Activated T-cell treated with anti-CD3 and anti-CD28 coated beads, Interleukin-2, amount 50 U/mL, for 1 hour (primary cell): ENCODE measurements around the gene LMAN2L.

ENCODE experiments used
- DNase-seq: peaks from one replicate; pipeline ENCODE4 v3.0.0-alpha.2; 2020

LMAN2L gene

DNA sequence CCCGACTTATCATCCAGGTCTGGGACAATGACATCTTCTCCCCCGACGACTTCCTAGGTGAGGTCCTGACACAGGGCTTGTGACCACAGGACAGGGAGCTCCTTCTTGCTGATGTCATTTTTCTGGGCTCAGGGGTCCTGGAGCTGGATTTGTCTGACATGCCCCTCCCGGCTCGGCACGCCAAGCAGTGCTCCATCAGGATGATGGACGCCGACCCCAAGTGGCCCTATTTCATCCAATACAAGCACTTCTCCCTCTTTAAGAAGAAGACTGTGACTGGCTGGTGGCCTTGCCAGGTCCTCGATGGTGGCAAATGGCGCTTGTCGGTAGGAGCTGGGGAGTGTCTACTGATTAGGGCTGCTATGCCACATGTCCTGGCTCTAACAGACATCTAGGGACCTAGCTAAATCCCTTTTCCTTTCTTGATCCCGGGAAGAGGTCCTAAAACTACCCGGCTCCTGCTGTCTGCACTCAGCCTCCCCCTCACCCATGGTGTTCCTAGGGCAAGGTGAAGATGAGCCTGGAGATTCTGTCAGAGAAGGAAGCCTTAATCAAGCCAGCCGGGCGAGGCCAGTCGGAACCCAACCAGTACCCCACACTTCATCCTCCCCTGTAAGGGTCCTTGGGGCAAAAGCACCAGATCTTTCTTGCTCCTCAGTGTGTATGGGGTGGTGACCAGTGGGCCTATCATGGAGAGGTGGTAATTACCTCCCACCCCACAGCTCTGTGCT lies 36.7 kb downstream of the LMAN2L start:
- DNase-seq: no peak

GRCh38 chr2:96702098-96702785 lies 37.6 kb downstream of the LMAN2L start:
- DNase-seq: no peak

DNA sequence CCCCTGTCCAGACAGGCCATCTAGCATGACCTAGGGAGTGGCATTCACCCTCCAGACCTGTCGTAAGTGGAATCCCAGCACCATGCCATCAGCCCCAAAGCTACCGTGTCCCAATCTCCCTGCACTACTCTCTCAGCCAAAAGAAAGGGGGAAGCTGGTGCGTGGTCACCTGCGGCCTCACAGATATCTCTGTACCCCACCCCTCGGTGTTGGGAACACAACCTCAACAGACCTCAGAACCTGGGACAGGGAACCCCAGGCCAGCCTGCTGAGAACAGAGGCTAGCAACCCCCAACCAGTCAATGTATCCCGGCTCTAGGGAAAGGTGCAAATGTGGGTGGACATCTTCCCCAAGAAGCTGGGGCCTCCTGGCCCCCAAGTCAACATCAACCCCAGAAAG lies 38.2 kb downstream of the LMAN2L start:
- DNase-seq: no peak

- no peak for DNase-seq
Observed at GRCh38 chr2:96700086-96700485, 39.8 kb downstream of the LMAN2L start.

DNA sequence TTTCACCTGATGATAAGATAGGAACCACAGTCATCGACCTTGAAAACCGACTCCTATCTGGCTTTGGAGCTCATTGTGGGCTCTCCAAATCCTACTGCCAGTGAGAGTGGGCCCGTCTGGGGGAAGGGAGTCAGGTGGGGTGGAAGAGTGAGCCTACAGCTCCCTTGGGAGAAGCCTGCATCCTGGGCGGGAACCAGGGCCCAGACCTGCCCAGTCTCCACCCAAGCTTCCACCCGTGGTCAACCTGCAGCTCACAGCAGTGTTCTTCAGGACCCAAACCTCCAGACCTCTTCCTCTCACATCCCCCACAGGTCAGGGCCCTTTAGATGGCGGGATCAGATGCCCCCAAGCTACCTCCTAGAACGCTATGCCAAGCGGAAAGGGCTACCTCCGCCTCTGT lies 40.2 kb downstream of the LMAN2L start:
- no peak for DNase-seq

DNA sequence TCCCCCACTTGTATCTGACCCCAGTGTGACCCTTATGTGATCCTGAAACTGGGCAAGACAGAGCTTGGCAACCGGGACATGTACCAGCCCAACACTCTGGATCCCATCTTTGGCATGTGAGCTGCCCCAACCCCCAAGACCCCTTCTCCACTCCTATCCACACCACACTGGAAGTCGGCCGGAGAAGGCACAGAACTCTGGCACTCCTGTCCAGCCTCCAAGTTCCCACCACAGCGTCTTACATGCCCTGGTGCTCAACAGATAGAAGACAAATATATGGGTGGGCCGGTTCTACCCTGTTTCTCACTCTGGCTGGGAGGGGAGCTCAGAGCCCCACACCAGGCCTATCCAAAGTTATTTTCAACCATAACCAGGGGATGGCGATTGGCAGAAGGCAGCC lies 40.8 kb downstream of the LMAN2L start:
- DNase-seq: no peak

GRCh38 chr2:96698221-96698861 lies 41.5 kb downstream of the LMAN2L start:
- no peak for DNase-seq

- DNase-seq: no peak
Observed at GRCh38 chr2:96697476-96697875, 42.4 kb downstream of the LMAN2L start.

- DNase-seq: no peak
Observed at GRCh38 chr2:96695602-96696001, 44.3 kb downstream of the LMAN2L start.

- DNase-seq: no peak
Observed at GRCh38 chr2:96694816-96695455, 44.9 kb downstream of the LMAN2L start.

DNA sequence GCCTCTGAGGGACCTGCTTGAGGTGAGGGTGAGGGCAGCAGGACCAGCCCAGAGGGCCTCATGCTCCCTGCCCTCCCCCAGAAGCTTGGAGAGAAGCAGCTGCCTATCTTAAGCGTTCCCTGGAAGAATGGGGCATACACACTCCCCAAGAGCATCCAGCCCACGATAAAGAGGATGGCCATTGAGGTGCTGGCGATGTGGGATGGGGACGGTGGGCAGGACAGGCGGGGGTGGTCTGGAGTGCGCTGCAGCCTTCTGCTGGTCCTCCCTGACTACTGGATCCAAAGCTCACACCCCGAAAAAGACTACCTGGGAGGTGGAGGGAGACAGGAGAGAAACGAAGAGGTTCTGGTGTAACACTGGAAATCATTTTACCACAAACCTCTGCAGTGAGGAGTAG lies 45.6 kb downstream of the LMAN2L start:
- DNase-seq: no peak

DNA sequence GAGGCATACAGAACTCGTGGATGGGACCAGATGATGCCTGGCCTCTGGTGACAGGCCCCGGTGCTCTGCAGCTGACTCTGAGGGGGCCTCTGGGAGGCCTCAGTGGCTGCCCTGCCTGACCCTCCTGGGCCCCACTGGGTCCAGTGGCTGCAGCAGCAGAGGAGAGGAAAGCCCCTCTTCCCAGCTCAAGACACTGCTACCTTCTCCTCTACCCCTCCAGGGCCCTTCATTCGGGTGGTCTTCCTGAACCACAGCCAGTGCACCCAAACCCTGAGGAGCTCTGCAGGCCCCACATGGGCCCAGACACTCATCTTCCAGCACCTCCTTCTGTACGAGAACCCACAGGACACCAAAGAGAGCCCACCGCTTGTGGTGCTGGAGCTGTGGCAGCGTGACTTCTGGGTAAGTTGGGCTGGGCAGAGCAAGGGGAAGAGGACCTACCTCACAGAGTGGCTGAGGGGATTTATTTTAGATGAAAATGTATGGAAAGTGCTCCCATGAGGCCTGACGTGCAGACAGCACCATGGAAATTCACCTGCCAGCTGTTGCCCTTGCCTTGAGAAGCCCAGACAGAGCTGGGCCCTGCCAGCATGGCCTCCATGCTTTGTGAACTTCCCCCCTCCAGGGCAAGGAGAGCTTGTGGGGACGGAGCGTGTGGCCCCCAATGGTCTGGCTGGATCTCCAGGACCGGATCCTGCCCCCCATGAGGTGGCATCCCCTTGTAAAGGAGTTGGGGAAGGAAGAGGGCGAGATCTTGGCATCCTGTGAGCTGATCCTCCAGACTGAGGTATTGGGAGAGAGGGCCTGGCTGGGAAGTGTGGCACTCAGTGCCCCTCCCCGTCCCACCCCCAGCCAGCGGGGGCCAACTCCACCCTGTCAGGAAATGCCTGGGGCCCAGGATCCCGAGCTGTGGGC lies 46.3 kb downstream of the LMAN2L start:
- DNase-seq: no peak

GRCh38 chr2:96692094-96692971 lies 47.5 kb downstream of the LMAN2L start:
- no peak for DNase-seq

- DNase-seq: no peak
Observed at GRCh38 chr2:96691022-96691612, 48.7 kb downstream of the LMAN2L start.

DNA sequence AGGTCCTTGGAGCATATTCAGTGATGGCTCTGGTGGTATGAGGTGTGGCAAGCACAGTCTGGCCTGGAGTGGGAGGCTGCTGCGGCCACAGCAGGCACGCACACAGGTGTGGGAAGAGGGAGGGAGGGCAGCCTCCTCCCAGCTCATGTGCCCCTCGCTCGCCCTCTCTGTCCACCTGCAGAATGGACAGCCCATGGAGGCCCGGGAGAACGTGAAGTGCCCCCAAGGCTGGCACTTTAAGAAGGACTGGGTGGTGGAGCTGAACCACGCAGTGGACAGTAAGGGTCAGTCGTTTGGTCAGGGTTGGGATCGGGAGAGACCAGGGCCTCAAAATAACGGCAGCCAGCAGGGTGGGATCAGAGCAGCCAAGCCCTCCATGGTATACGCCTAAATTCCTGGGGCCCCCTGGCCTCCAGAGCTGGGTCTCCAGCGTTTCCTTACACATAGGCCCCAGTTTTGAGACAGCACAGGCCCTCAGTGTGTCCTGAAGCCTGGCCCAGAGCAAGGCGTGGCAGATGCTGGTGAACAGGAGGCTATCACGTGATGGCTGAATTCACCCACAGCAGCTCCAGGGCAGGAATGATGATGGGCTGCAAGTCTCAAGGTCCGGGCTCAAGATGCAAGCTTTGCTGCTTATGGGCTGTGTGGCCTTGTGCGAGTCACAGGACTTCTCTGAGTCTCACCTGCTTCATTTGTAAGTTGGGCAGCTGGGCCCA lies 49.4 kb downstream of the LMAN2L start:
- DNase-seq: no peak

DNA sequence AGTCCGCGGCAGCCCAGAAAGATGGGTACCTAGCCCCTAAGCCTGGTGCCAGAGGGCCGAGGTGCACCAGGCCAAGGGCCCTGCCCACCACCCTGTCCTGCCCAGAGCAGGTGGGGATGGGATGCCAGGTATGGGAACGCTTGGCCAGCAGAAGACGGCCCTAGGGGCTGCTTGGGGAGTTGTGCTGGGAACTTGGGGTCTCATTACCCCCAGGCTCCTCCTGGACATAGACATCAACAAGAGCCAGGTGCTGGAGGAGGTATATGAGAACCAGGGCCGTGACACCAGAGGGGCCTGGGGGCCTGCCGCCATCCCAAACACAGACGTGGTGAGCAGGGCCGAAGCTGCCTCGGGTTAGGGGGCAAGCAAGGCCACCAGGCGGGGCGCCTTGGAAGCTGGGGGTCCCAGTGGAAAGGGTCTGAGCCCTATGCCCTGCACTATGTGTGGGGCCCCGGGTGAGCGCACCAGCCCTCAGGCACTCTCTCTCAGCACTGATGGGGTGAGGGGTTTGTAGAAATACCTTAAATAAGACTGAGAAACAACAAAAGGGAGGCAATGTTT lies 50.4 kb downstream of the LMAN2L start:
- DNase-seq: no peak

- no peak for DNase-seq
Observed at GRCh38 chr2:96688649-96689430, 51.0 kb downstream of the LMAN2L start.

- DNase-seq: no peak
Observed at GRCh38 chr2:96687711-96688640, 51.9 kb downstream of the LMAN2L start.
